Cardiac fibroblast (primary cell): ENCODE results near the gene RPAP2.
"Not testable (repeated sequence)": the region's sequence is repeated elsewhere in the genome, so short reads cannot be mapped to it uniquely, and the experiment has no call there.

Experiments
- DNase-seq, 2 donors: peaks; one replicate each; pipeline versions ENCODE4 v3.0.0 to v3.0.0-alpha.2; 2010; ENCODE audit warnings: low read depth in 2 of 2
- H3K4me3 ChIP-seq, 2 donors: replicated peaks in 1 of 2; 1 replicate in 1 of 2; 2 replicates in 1 of 2; pipeline ENCODE4 v1.5.1; 2011; ENCODE audit warnings: low read depth in 2 of 2, low read length in 2 of 2, mild to moderate bottlenecking in 2 of 2, moderate library complexity in 1 of 2
- CTCF ChIP-seq: IDR thresholded peaks from one replicate; pipeline ENCODE4 v1.5.1; 2011; ENCODE audit warnings: low read depth, mild to moderate bottlenecking, low read length, inconsistent platforms

The RPAP2 gene

GRCh38 chr1:92277105-92277723, 21.6 kb upstream of the RPAP2 start:
- no peak for TF ChIP-seq CTCF
- DNase-seq = peak; percentile 16 to 55
- no peak overlapping the region for H3K4me3 ChIP-seq

GRCh38 chr1:92279781-92280180, 19.1 kb upstream of the RPAP2 start:
- DNase-seq, H3K4me3 ChIP-seq: not testable (repeated sequence)

GRCh38 chr1:92281411-92281810, 17.4 kb upstream of the RPAP2 start:
- H3K4me3 ChIP-seq, DNase-seq: not testable (repeated sequence)

GRCh38 chr1:92291372-92291999, 7.4 kb upstream of the RPAP2 start:
- H3K4me3 ChIP-seq = no peak overlapping the region
- peak; percentile 77 to 84 for DNase-seq
- TF ChIP-seq CTCF = peak; percentile 81

- DNase-seq = peak in 1 of 2 donors; percentile 6
- H3K4me3 ChIP-seq = peak overlapping the region; percentile 90 to 92
- no peak for TF ChIP-seq CTCF
Observed at GRCh38 chr1:92298213-92298572, 666 bp upstream of the RPAP2 start.

- peak overlapping the region; percentile 90 to 92 for H3K4me3 ChIP-seq
- DNase-seq = peak; percentile 10 to 21
- no peak for TF ChIP-seq CTCF
Observed at GRCh38 chr1:92299477-92300150, 755 bp downstream of the RPAP2 start.

- TF ChIP-seq CTCF = no peak
- no peak for DNase-seq
- no peak overlapping the region for H3K4me3 ChIP-seq
Observed at GRCh38 chr1:92301021-92301420, 2.2 kb downstream of the RPAP2 start.
